Measurements from ENCODE around the gene PDE6C. TPM values are rescaled to one million over a fixed set of nuclear protein-coding genes. Genes with fewer than 3 reads are reported as not detected.

PDE6C gene
- total and polyA plus RNA-seq, 4 donors, result not detected

- H3K27me3 ChIP-seq (ENCODE audit: control insufficient read depth in 4 of 4, insufficient read depth in 4 of 4, low read length in 3 of 4), result peaks cover 0 to 11% (median 6%) of the 10 kb centered on the region in 4 donors
- no peaks in the 10 kb centered on the region for H3K36me3 ChIP-seq (ENCODE audit: control insufficient read depth in 4 of 4, insufficient read depth in 3 of 4, low read depth in 1 of 4, low read length in 3 of 4)
- H3K4me3 ChIP-seq (ENCODE audit: low read depth in 1 of 3, low read length in 3 of 3), result peak within 1 kb of the TSS in 2 of 3 donors; percentile 29 to 41
- WGBS, result 3% methylated on average over 85 of the region's 85 CpGs
- DNase-seq (ENCODE audit: low spot score), result no peak
- H3K9me3 ChIP-seq (ENCODE audit: control insufficient read depth in 4 of 4, low read length in 3 of 4), result no peaks in the 10 kb centered on the region
- TF ChIP-seq GABPA (IDR thresholded peaks at IDR 0.05 in 1 of 2, conservative IDR thresholded peaks at IDR 0.05 in 1 of 2), result no peak
- TF ChIP-seq CTCF (IDR thresholded peaks at IDR 0.05; ENCODE audit: low read depth, low read length, missing input control), result no peak
- H3K4me1 ChIP-seq (ENCODE audit: control insufficient read depth in 4 of 4, insufficient read depth in 4 of 4, low read length in 3 of 4), result peaks cover 13 to 19% (median 15%) of the 10 kb centered on the region in 4 donors
- no peak within 1 kb of the TSS for H3K27ac ChIP-seq (ENCODE audit: low read depth in 1 of 2, low read length in 2 of 2)
- no peak within 1 kb of the TSS for H3K9ac ChIP-seq (ENCODE audit: low read depth in 1 of 2, low read length in 2 of 2)
Observed at GRCh38 chr10:93566435-93567276, 45.7 kb upstream of the PDE6C start, which contains the start of gene FFAR4. FFAR4 (plus strand) TSS chr10:93566665; CDS start chr10:93566721, 56 bp downstream.

- 14% methylated on average over 33 of the region's 33 CpGs for WGBS
- TF ChIP-seq NR2F2 (IDR thresholded peaks at IDR 0.05), result no peak
- no peak for TF ChIP-seq TAF1 (conservative IDR thresholded peaks at IDR 0.05)
- TF ChIP-seq ATF3 (IDR thresholded peaks at IDR 0.05), result no peak
- TF ChIP-seq EGR1 (IDR thresholded peaks at IDR 0.05; ENCODE audit: low read depth in 2 of 2), result no peak
- TF ChIP-seq RXRA (IDR thresholded peaks at IDR 0.05), result no peak
- no peak for TF ChIP-seq YY1 (IDR thresholded peaks at IDR 0.05)
- no peak overlapping the region for H3K27ac ChIP-seq (ENCODE audit: low read depth in 1 of 2, low read length in 2 of 2)
- H3K9me3 ChIP-seq (ENCODE audit: control insufficient read depth in 4 of 4, low read length in 3 of 4), result no peaks in the 10 kb centered on the region
- H3K4me1 ChIP-seq (ENCODE audit: control insufficient read depth in 4 of 4, insufficient read depth in 4 of 4, low read length in 3 of 4), result peaks cover 13 to 19% (median 15%) of the 10 kb centered on the region in 4 donors
- H3K36me3 ChIP-seq (ENCODE audit: control insufficient read depth in 4 of 4, insufficient read depth in 3 of 4, low read depth in 1 of 4, low read length in 3 of 4), result no peaks in the 10 kb centered on the region
- peak overlapping the region in 1 of 3 donors; percentile 41 for H3K4me3 ChIP-seq (ENCODE audit: low read depth in 1 of 3, low read length in 3 of 3)
- DNase-seq (ENCODE audit: low spot score), result no peak
- H3K27me3 ChIP-seq (ENCODE audit: control insufficient read depth in 4 of 4, insufficient read depth in 4 of 4, low read length in 3 of 4), result peaks cover 0 to 11% (median 6%) of the 10 kb centered on the region in 4 donors
- H3K9ac ChIP-seq (ENCODE audit: low read depth in 1 of 2, low read length in 2 of 2), result no peak overlapping the region
Observed at GRCh38 chr10:93567277-93568104, 44.8 kb upstream of the PDE6C start.

- H3K4me3 ChIP-seq (ENCODE audit: low read depth in 1 of 3, low read length in 3 of 3), result peak overlapping the region in 1 of 3 donors; percentile 26
- H3K36me3 ChIP-seq (ENCODE audit: control insufficient read depth in 4 of 4, insufficient read depth in 3 of 4, low read depth in 1 of 4, low read length in 3 of 4), result no peaks in the 10 kb centered on the region
- no peaks in the 10 kb centered on the region for H3K9me3 ChIP-seq (ENCODE audit: control insufficient read depth in 4 of 4, low read length in 3 of 4)
- no peak overlapping the region for H3K27ac ChIP-seq (ENCODE audit: low read depth in 1 of 2, low read length in 2 of 2)
- 8% methylated on average over 21 of the region's 21 CpGs for WGBS
- peaks cover 0 to 11% (median 6%) of the 10 kb centered on the region in 4 donors for H3K27me3 ChIP-seq (ENCODE audit: control insufficient read depth in 4 of 4, insufficient read depth in 4 of 4, low read length in 3 of 4)
- no peak for DNase-seq (ENCODE audit: low spot score)
- no peak overlapping the region for H3K9ac ChIP-seq (ENCODE audit: low read depth in 1 of 2, low read length in 2 of 2)
- H3K4me1 ChIP-seq (ENCODE audit: control insufficient read depth in 4 of 4, insufficient read depth in 4 of 4, low read length in 3 of 4), result peaks cover 13 to 19% (median 15%) of the 10 kb centered on the region in 4 donors
- no peak for TF ChIP-seq NR2F2 (IDR thresholded peaks at IDR 0.05)
- no peak for TF ChIP-seq RXRA (IDR thresholded peaks at IDR 0.05)
- no peak for TF ChIP-seq RAD21 (IDR thresholded peaks at IDR 0.05)
- no peak for TF ChIP-seq EGR1 (IDR thresholded peaks at IDR 0.05; ENCODE audit: low read depth in 2 of 2)
- TF ChIP-seq TAF1 (conservative IDR thresholded peaks at IDR 0.05), result no peak
- no peak for TF ChIP-seq ZBTB33 (IDR thresholded peaks at IDR 0.05)
- TF ChIP-seq FOXA1 (IDR thresholded peaks at IDR 0.05), result no peak
- no peak for TF ChIP-seq GABPA (IDR thresholded peaks at IDR 0.05 in 1 of 2, conservative IDR thresholded peaks at IDR 0.05 in 1 of 2)
- TF ChIP-seq ATF3 (IDR thresholded peaks at IDR 0.05), result no peak
- TF ChIP-seq REST (IDR thresholded peaks at IDR 0.05), result no peak
- TF ChIP-seq CTCF (IDR thresholded peaks at IDR 0.05; ENCODE audit: low read depth, low read length, missing input control), result no peak
Observed at GRCh38 chr10:93568105-93568390, 44.3 kb upstream of the PDE6C start.
